ENCODE measurements around the gene MMP15.

Gene MMP15

DNA sequence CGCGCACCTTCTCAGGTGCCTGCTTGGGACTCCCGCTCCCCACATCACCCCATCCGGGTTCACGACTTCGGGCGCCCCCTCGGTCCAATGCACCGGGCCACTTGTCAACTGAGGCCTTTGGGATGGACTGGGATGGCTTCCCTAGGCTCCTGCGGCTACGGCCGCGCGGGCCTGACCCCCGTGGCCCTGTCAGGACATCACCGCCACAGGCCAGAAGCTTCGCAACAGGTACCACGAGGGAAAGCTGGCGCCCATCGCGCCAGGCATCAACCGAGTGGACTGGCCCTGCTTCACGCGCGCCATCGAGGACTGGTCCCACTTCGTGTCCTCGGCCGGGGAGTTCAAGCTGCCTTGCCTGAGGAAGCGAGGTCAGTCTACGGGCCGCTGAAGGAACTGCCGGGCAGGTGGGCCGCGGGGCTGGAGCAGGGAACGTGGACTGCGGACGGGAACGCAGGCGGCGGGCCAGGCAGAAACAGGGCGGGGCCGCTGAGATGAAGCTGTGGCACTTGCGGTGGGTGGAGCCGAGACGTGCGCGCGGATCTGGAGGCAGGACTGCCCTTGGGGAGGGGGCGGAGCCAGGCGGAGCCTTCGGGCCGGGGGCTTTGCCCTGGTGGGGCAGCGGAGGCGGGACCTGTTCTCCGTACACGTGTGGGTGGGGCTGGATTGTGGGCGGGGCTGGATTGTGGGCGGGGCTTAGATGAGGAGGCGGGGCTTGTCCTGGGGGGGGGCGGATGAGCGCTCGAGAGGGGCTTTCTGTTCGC, 40.9 kb upstream of the MMP15 start:
- Histone ChIP-seq H3K9ac (ENCODE audit: low read depth, low read length) (no peak overlapping the region), H3K36me3 (ENCODE audit: insufficient read depth, low read length) (no peaks in the 10 kb centered on the region), H4K20me1 (ENCODE audit: insufficient read depth, low read length) (no peaks in the 10 kb centered on the region), H3K4me1 (ENCODE audit: insufficient read depth, low read length) (no peaks in the 10 kb centered on the region), H3K9me3 (ENCODE audit: insufficient read depth, low read length, severe bottlenecking) (no peaks in the 10 kb centered on the region), H3K4me3 (ENCODE audit: low read depth in 1 of 2, low read length in 2 of 2) (no peak overlapping the region), H3K27me3 (ENCODE audit: insufficient read depth, low read length, poor library complexity) (no peaks in the 10 kb centered on the region), H3K4me2 (ENCODE audit: insufficient read depth, low read length) (no peak overlapping the region), H3K79me2 (ENCODE audit: insufficient read depth, low read length) (no peaks in the 10 kb centered on the region), H3K27ac (ENCODE audit: low read length) (no peak overlapping the region), H2AFZ (ENCODE audit: low read depth, low read length) (no peak overlapping the region)
- DNase-seq (no peak), ATAC-seq (ENCODE audit: insufficient read depth, low read depth) (peak; percentile 27; the same call in 1 of the 3 replicates)
- TF ChIP-seq, protein P1, sequence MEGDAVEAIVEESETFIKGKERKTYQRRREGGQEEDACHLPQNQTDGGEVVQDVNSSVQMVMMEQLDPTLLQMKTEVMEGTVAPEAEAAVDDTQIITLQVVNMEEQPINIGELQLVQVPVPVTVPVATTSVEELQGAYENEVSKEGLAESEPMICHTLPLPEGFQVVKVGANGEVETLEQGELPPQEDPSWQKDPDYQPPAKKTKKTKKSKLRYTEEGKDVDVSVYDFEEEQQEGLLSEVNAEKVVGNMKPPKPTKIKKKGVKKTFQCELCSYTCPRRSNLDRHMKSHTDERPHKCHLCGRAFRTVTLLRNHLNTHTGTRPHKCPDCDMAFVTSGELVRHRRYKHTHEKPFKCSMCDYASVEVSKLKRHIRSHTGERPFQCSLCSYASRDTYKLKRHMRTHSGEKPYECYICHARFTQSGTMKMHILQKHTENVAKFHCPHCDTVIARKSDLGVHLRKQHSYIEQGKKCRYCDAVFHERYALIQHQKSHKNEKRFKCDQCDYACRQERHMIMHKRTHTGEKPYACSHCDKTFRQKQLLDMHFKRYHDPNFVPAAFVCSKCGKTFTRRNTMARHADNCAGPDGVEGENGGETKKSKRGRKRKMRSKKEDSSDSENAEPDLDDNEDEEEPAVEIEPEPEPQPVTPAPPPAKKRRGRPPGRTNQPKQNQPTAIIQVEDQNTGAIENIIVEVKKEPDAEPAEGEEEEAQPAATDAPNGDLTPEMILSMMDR (IDR thresholded peaks at IDR 0.05; ENCODE audit: borderline replicate concordance, extremely low read depth, low read length, poor library complexity, severe bottlenecking), result no peak
- TF ChIP-seq EZH2 (IDR thresholded peaks at IDR 0.05; ENCODE audit: borderline replicate concordance, low read depth, low read length, severe bottlenecking), result no peak

DNA sequence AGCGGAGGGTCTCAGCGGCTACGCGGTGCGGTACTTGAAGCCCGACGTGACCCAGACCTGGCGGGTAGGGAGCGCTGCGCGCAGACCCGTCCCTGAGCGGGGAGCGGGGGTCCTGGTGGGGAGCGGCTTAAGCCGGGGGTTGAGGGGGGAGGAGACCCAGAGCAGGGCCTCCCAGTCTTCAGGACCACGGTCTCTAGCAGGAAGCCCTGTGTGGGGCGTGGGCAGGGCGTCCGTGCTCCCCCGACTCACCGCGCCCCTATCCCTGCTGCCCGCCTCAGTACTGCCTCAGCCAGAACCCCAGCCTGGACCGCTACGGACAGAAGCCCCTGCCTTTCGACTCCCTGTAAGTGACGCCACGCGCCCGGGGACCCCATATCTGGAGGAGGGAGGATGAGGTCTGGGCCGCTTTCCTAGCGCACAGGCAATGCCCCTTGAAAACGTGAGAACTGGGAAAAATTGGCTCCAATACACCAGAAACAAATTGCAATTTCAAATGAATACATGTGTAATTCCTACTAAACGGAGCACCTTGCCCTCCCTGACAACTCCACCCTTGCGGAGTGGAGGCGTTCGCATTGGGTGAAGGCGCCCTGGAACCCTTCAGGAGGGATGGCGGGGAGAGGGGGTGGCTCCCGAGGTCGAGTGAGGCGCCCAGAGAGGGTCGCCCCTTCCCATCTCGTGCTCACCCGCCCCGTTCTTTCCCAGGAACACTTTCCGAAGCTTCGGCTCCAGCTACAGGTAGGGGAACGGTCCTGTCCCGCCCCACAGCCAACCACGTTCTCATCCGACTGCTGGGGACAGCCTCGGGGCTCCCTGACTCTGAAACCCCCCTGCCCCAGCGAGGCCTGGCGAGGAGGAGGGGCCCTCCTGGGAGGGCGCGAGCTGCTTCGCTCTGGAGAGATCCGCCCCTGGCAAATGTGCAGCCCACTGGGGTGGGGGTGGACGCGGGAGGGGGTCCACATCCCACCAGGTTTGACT, 40.1 kb upstream of the MMP15 start:
- H3K27me3 ChIP-seq (ENCODE audit: insufficient read depth, low read length, poor library complexity), result no peaks in the 10 kb centered on the region
- no peak overlapping the region for H3K4me2 ChIP-seq (ENCODE audit: insufficient read depth, low read length)
- H4K20me1 ChIP-seq (ENCODE audit: insufficient read depth, low read length), result no peaks in the 10 kb centered on the region
- DNase-seq, result no peak
- no peak overlapping the region for H3K9ac ChIP-seq (ENCODE audit: low read depth, low read length)
- H2AFZ ChIP-seq (ENCODE audit: low read depth, low read length), result no peak overlapping the region
- no peaks in the 10 kb centered on the region for H3K9me3 ChIP-seq (ENCODE audit: insufficient read depth, low read length, severe bottlenecking)
- TF ChIP-seq EZH2 (IDR thresholded peaks at IDR 0.05; ENCODE audit: borderline replicate concordance, low read depth, low read length, severe bottlenecking), result no peak
- TF ChIP-seq, protein P1 (IDR thresholded peaks at IDR 0.05; ENCODE audit: borderline replicate concordance, extremely low read depth, low read length, poor library complexity, severe bottlenecking), result no peak
- no peaks in the 10 kb centered on the region for H3K4me1 ChIP-seq (ENCODE audit: insufficient read depth, low read length)
- no peak for ATAC-seq (ENCODE audit: insufficient read depth, low read depth)
- H3K79me2 ChIP-seq (ENCODE audit: insufficient read depth, low read length), result no peaks in the 10 kb centered on the region
- H3K4me3 ChIP-seq (ENCODE audit: low read depth in 1 of 2, low read length in 2 of 2), result no peak overlapping the region
- no peaks in the 10 kb centered on the region for H3K36me3 ChIP-seq (ENCODE audit: insufficient read depth, low read length)
- H3K27ac ChIP-seq (ENCODE audit: low read length), result no peak overlapping the region

DNA sequence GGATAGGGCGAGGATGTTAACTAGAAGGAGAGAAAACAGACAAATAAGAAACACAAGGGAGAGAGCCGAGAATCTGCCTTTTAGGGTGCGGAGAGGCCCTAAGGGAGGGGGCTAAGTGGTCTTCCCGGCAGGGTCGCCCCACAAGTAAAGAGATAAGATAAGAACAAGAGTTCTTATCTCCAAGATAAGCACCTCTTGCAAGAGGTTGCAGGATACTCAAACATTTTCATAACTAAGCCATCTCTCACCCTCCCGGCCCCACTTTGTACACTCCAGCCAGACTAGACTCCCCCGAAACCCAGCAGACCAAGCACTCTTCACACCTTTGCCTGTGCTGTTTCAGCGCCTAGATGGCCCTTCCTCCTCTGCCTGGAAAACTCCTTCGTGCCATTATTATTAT, 39.4 kb upstream of the MMP15 start:
- no peak for ATAC-seq (ENCODE audit: insufficient read depth, low read depth)

More for the DNA sequence above, 39.4 kb upstream of the MMP15 start:
- no peak for DNase-seq
- no peak overlapping the region for H3K9ac ChIP-seq (ENCODE audit: low read depth, low read length)
- no peaks in the 10 kb centered on the region for H3K36me3 ChIP-seq (ENCODE audit: insufficient read depth, low read length)
- H3K4me2 ChIP-seq (ENCODE audit: insufficient read depth, low read length), result no peak overlapping the region
- H4K20me1 ChIP-seq (ENCODE audit: insufficient read depth, low read length), result no peaks in the 10 kb centered on the region
- H2AFZ ChIP-seq (ENCODE audit: low read depth, low read length), result no peak overlapping the region
- no peak overlapping the region for H3K4me3 ChIP-seq (ENCODE audit: low read depth in 1 of 2, low read length in 2 of 2)
- no peaks in the 10 kb centered on the region for H3K9me3 ChIP-seq (ENCODE audit: insufficient read depth, low read length, severe bottlenecking)
- no peaks in the 10 kb centered on the region for H3K79me2 ChIP-seq (ENCODE audit: insufficient read depth, low read length)
- H3K4me1 ChIP-seq (ENCODE audit: insufficient read depth, low read length), result no peaks in the 10 kb centered on the region
- no peak overlapping the region for H3K27ac ChIP-seq (ENCODE audit: low read length)
- TF ChIP-seq, protein P1 (IDR thresholded peaks at IDR 0.05; ENCODE audit: borderline replicate concordance, extremely low read depth, low read length, poor library complexity, severe bottlenecking), result no peak
- TF ChIP-seq EZH2 (IDR thresholded peaks at IDR 0.05; ENCODE audit: borderline replicate concordance, low read depth, low read length, severe bottlenecking), result no peak
- H3K27me3 ChIP-seq (ENCODE audit: insufficient read depth, low read length, poor library complexity), result no peaks in the 10 kb centered on the region

Measured in DND-41 (cell line).